ENCODE measurements around the gene CYP19A1. TPM values are rescaled to one million over a fixed set of nuclear protein-coding genes. Genes with fewer than 3 reads are reported as not detected.

The CYP19A1 gene
- total and polyA plus RNA-seq, 2 of the 8 experiments (the other 6 are each of a cell fraction or from before 2014, with no cell fraction given): not detected

- H3K27me3 ChIP-seq (replicated peaks in 1 of 4; ENCODE audit: control insufficient read depth in 3 of 4, extremely low read depth in 1 of 4, insufficient read depth in 3 of 4, low read length in 3 of 4): no peaks in the 10 kb centered on the region
- POLR2A ChIA-PET (ENCODE audit: partially characterized antibody): interaction anchor here (0.6 kb wide), 1 partner anchor 820 kb away, joined by 3 read pairs; no protein-coding TSS in a partner anchor
These were observed 136.8 kb downstream of the CYP19A1 start for GRCh38 chr15:51201581-51201980.

More at GRCh38 chr15:51201581-51201980, 136.8 kb downstream of the CYP19A1 start:
- Histone ChIP-seq H4K91ac (replicated peaks; ENCODE audit: insufficient read length, low read length) (no peak overlapping the region), H4K5ac (ENCODE audit: insufficient read length, low read depth, low read length) (no peak overlapping the region), H2BK120ac (replicated peaks; ENCODE audit: low read depth, low read length) (no peak overlapping the region), H3K23ac (ENCODE audit: insufficient read length) (no peak overlapping the region), H3K9me3 (ENCODE audit: insufficient read depth in 2 of 2, low read depth in 1 of 2, low read length in 1 of 2) (no peaks in the 10 kb centered on the region), H2BK15ac (ENCODE audit: low read length) (no peak overlapping the region), H3K23me2 (ENCODE audit: low read depth, low read length) (no peaks in the 10 kb centered on the region), H3K27ac (ENCODE audit: low read depth, low read length) (no peak overlapping the region), H2AFZ (ENCODE audit: low read length) (no peak overlapping the region), H2AK5ac (ENCODE audit: low read depth, low read length) (no peak overlapping the region), H2BK5ac (ENCODE audit: low read depth, low read length) (no peak overlapping the region), H3K4me1 (replicated peaks in 1 of 4; ENCODE audit: control insufficient read depth in 3 of 4, insufficient read depth in 4 of 4, low read length in 3 of 4) (no peaks in the 10 kb centered on the region), H3K36me3 (ENCODE audit: control insufficient read depth in 2 of 4, insufficient read depth in 4 of 4, low read length in 3 of 4) (no peaks in the 10 kb centered on the region), H2BK12ac (ENCODE audit: low read depth, low read length) (no peak overlapping the region), H3K79me2 (ENCODE audit: control insufficient read depth in 1 of 2, insufficient read depth in 2 of 2, low read length in 2 of 2) (no peaks in the 10 kb centered on the region), H3K9ac (replicated peaks in 1 of 4; ENCODE audit: extremely low read depth in 1 of 4, low read depth in 3 of 4, low read length in 3 of 4) (no peak overlapping the region), H2BK20ac (ENCODE audit: low read length) (no peak overlapping the region), H3K79me1 (ENCODE audit: low read depth, low read length) (no peaks in the 10 kb centered on the region; the same call in 1 of the 2 replicates), H3K56ac (replicated peaks; ENCODE audit: insufficient read length, low read depth, low read length) (no peak overlapping the region), H3K4ac (replicated peaks; ENCODE audit: insufficient read length, low read depth, low read length) (no peak overlapping the region), H4K20me1 (replicated peaks in 1 of 2; ENCODE audit: control insufficient read depth in 1 of 2, insufficient read depth in 2 of 2, low read length in 2 of 2) (no peaks in the 10 kb centered on the region), H3K18ac (ENCODE audit: extremely low read depth, low read length) (no peak overlapping the region), H4K8ac (ENCODE audit: extremely low read depth, insufficient read depth, low read length) (no peak overlapping the region), H3K4me3 (ENCODE audit: extremely low read depth in 1 of 4, insufficient read depth in 2 of 4, low read depth in 3 of 4, low read length in 4 of 4) (no peak overlapping the region), H3K4me2 (ENCODE audit: insufficient read depth in 1 of 2, low read depth in 2 of 2, low read length in 2 of 2) (no peak overlapping the region), H3K14ac (ENCODE audit: insufficient read length) (no peak overlapping the region)
- WGBS, 2 experiments (ENCODE audit: extremely low coverage in 1 of 2, insufficient coverage in 1 of 2, insufficient read length in 1 of 2, insufficient replicate concordance in 2 of 2, low coverage in 1 of 2, low lambda C conversion rate in 2 of 2, missing lambda C conversion rate in 1 of 2): 86% methylated on average over 2 of the region's 5 CpGs; no CpG with 5 or more reads in 1 of the 2 experiments
- CTCF ChIA-PET (ENCODE audit: partially characterized antibody): interaction anchor here (0.8 to 3.9 kb wide), 4 partner anchors 9 to 39 kb away, joined by 3 to 22 read pairs (median 10); no protein-coding TSS in a partner anchor
- no peak for TF ChIP-seq POU5F1 (IDR thresholded peaks at IDR 0.05; ENCODE audit: low read depth, low read length)
- no peak for TF ChIP-seq RFX5 (IDR thresholded peaks at IDR 0.05; ENCODE audit: borderline replicate concordance, low read depth, low read length)
- TF ChIP-seq MAFK (IDR thresholded peaks at IDR 0.05; ENCODE audit: low read depth, low read length): no peak
- no peak for TF ChIP-seq CTBP2 (IDR thresholded peaks at IDR 0.05; ENCODE audit: borderline replicate concordance, insufficient read depth, insufficient read length, low read length)
- TF ChIP-seq JUND (IDR thresholded peaks at IDR 0.05; ENCODE audit: low read length): no peak
- no peak for TF ChIP-seq SP2 (IDR thresholded peaks at IDR 0.05; ENCODE audit: low read length)
- no peak for TF ChIP-seq ZNF274 (IDR thresholded peaks at IDR 0.05; ENCODE audit: borderline replicate concordance, extremely low read depth, low read length)
- no peak for TF ChIP-seq BACH1 (IDR thresholded peaks at IDR 0.05; ENCODE audit: low read length)
- no peak for TF ChIP-seq MAX (IDR thresholded peaks at IDR 0.05)
- TF ChIP-seq ASH2L (IDR thresholded peaks at IDR 0.05; ENCODE audit: low read length): no peak
- TF ChIP-seq SIX5 (IDR thresholded peaks at IDR 0.05; ENCODE audit: low read depth, low read length): no peak
- TF ChIP-seq CHD1 (IDR thresholded peaks at IDR 0.05; ENCODE audit: low read depth, low read length): no peak
- TF ChIP-seq SP1 (IDR thresholded peaks at IDR 0.05; ENCODE audit: low read depth, low read length): no peak
- TF ChIP-seq EZH2 (IDR thresholded peaks at IDR 0.05; ENCODE audit: low read depth, low read length, severe bottlenecking): no peak
- DNase-seq (ENCODE audit: low read depth in 1 of 2, low spot score in 2 of 2) (no peak), FAIRE-seq (no peak)
